Heart left ventricle (tissue), 16 donors: ENCODE measurements around the gene LRP5. TPM values are rescaled to one million over a fixed set of nuclear protein-coding genes. Genes with fewer than 3 reads are reported as not detected.

Source experiments
- ATAC-seq, 4 donors: fragments of 200-7000 bp; cut with Tn5 transposase; one replicate each; pipeline ENCODE4 v1.9.1; 2020 to 2022; ENCODE audit warnings: moderate library complexity in 4 of 4, mild to moderate bottlenecking in 3 of 4, moderate number of reproducible peaks in 1 of 4
- DNase-seq, 5 donors: peaks; one replicate each; pipeline ENCODE4 v3.0.0-alpha.2; 2020
- H3K27ac ChIP-seq, 12 donors: fragments of 200-600 bp; sonication (generic) in 4 of 12; one replicate each; pipeline versions ENCODE4 v1.5.0 to v1.8.0; 2016 to 2022; ENCODE audit warnings: mild to moderate bottlenecking in 2 of 12
- H3K27me3 ChIP-seq, 9 donors: fragments of 200-600 bp; sonication (generic) in 2 of 9; one replicate each; pipeline versions ENCODE4 v1.5.1 to v1.8.0; 2016 to 2022; ENCODE audit warnings: mild to moderate bottlenecking in 3 of 9
- H3K36me3 ChIP-seq, 9 donors: fragments of 200-600 bp; sonication (generic) in 2 of 9; one replicate each; pipeline versions ENCODE4 v1.5.0 to v1.8.0; 2018 to 2022; ENCODE audit warnings: mild to moderate bottlenecking in 2 of 9
- H3K4me1 ChIP-seq, 12 donors: fragments of 200-600 bp; sonication (generic) in 4 of 12; one replicate each; pipeline versions ENCODE4 v1.5.0 to v1.8.0; 2016 to 2022; ENCODE audit warnings: mild to moderate bottlenecking in 3 of 12
- H3K4me3 ChIP-seq, 12 donors: fragments of 200-600 bp; sonication (generic) in 4 of 12; one replicate each; pipeline versions ENCODE4 v1.5.0 to v1.8.0; 2017 to 2022; ENCODE audit warnings: mild to moderate bottlenecking in 9 of 12, moderate library complexity in 4 of 12
- H3K9me3 ChIP-seq, 12 donors: fragments of 200-600 bp; sonication (generic) in 4 of 12; one replicate each; pipeline versions ENCODE4 v1.5.0 to v1.8.0; 2016 to 2022; ENCODE audit warnings: mild to moderate bottlenecking in 1 of 12
- CTCF ChIP-seq, 12 donors: fragments of 200-600 bp; sonication (generic) in 4 of 12; IDR thresholded peaks; one replicate each; pipeline versions ENCODE4 v1.5.0 to v1.8.0; 2018 to 2022; ENCODE audit warnings: antibody characterized with exemption in 12 of 12, mild to moderate bottlenecking in 5 of 12
- POLR2A ChIP-seq, 2 donors: fragments of 450-650 bp; IDR thresholded peaks; one replicate each; pipeline ENCODE4 v1.6.1; 2017; ENCODE audit warnings: antibody characterized with exemption in 2 of 2, mild to moderate bottlenecking in 2 of 2, moderate library complexity in 2 of 2
- WGBS, 4 donors: extraction: QIAGEN DNeasy Blood & Tissue Kit in 2 of 4; methylation state at CpG; one replicate each; pipeline versions ENCODE4 v1.1.5 to v1.1.7; 2013 to 2018; 5-methylcytosine and 5-hydroxymethylcytosine counted together
- intact Hi-C, 10 donors: fragments of 100-400 bp; cut with DNase I; formaldehyde crosslinking; loops; one replicate each; pipeline versions ENCODE4 v1.11.1 to v1.14.2; 2022
- polyA plus RNA-seq, 2 donors: library from polyadenylated mRNA; stranded (reverse); fragments of 200-250 nt; gene quantifications; one replicate each; pipeline ENCODE4 v1.2.3, GENCODE V29; 2013
- total RNA-seq, 9 donors: library from RNA; depleted of rRNA in 2 of 9; stranded (reverse); fragments of >200 nt in 2 of 9; fragmentation: NEBNext Ultra II Directional in 3 of 9; extraction: Animal tissue kit (Norgen Biotek cat#: 25700) in 3 of 9; gene quantifications; one replicate each; pipeline versions ENCODE4 v1.1.0 to v1.2.4, GENCODE V29; 2016 to 2023
- donor health status: ischemic (EF 13 %, LVEDD 7.1; RV severe dilation, severe dysfunction).
- donor health status: healthy with polysubstance abuse.
- donor health status: DM: no; HTN: yes; CAD: no.
- donor health status: DM: no; HTN: no; CAD: no.
- donor health status: ischemic (EF 25% LVEDD 6.9; RV normal size, moderate dysfunction).
- donor health status: ischemic (EF 25% LVEDD 5.7; RV mildly dilated, moderate dysfunction).
- donor health status: healthy.
- donor health status: DM: yes; HTN: yes; CAD: no.
- donor health status: ischemic (EF 35%, LVEDD 5.7; RV mildly dilated, moderate dysfunction).
- donor health status: nonischemic (EF 11% LVEDD 7.7; RV severe dilation, severe dysfunction).
- donor health status: DM: yes; HTN: yes; CAD: no.
- donor health status: PGD.
- donor health status: ischemic (EF 29% LVEDD 5.4; RV normal size, mild dysfunction).
- donor health status: nonischemic (EF 23%, LVEDD 6.1; RV moderate dilation, normal function).

Gene LRP5
- total and polyA plus RNA-seq, 11 donors, result 30.2 to 62.5 (median 39.8) TPM

- DNase-seq (peak in 2 of 5 donors; percentile 59 to 68), ATAC-seq (no peak)
- Histone ChIP-seq H3K36me3 (peaks cover 0 to 22% (median 11%) of the 10 kb centered on the region in 9 donors), H3K4me3 (no peak overlapping the region), H3K9me3 (no peaks in the 10 kb centered on the region), H3K4me1 (peaks cover 21 to 78% (median 66%) of the 10 kb centered on the region in 12 donors), H3K27me3 (no peaks in the 10 kb centered on the region), H3K27ac (peak overlapping the region in 10 of 12 donors; percentile 23 to 92 (median 86))
- intact Hi-C loops, result loop anchor here in 2 of 10 donors (5.0 kb wide), 1 partner anchor 55 kb away; no protein-coding TSS in a partner anchor
- 69 to 81% (median 77%) methylated on average over 21 of the region's 21 CpGs for WGBS, 4 donors
- TF ChIP-seq POLR2A (IDR thresholded peaks at IDR 0.05) (no peak), CTCF (IDR thresholded peaks at IDR 0.05) (no peak)
Observed at GRCh38 chr11:68372114-68372513, 59.7 kb downstream of the LRP5 start.

- DNase-seq (peak in 1 of 5 donors; percentile 61), ATAC-seq (no peak)
- H3K36me3 ChIP-seq, result peaks cover 0 to 17% (median 5%) of the 10 kb centered on the region in 9 donors
- H3K27ac ChIP-seq, result peak overlapping the region in 6 of 12 donors; percentile 76 to 89 (median 86)
- peaks cover 21 to 83% (median 71%) of the 10 kb centered on the region in 12 donors for H3K4me1 ChIP-seq
- no peaks in the 10 kb centered on the region for H3K27me3 ChIP-seq
- H3K4me3 ChIP-seq, result no peak overlapping the region
- intact Hi-C loops, result loop anchor here in 2 of 10 donors (5.0 kb wide), 1 partner anchor 55 kb away; no protein-coding TSS in a partner anchor
- 74 to 86% (median 83%) methylated on average over 15 of the region's 15 CpGs for WGBS, 4 donors
- no peaks in the 10 kb centered on the region for H3K9me3 ChIP-seq
- TF ChIP-seq CTCF (IDR thresholded peaks at IDR 0.05) (no peak), POLR2A (IDR thresholded peaks at IDR 0.05) (no peak)
Observed at GRCh38 chr11:68372625-68373024, 60.2 kb downstream of the LRP5 start.

GRCh38 chr11:68373189-68373814, 60.9 kb downstream of the LRP5 start:
- peak in 3 of 4 donors; percentile 40 to 52 (median 43) for ATAC-seq
- TF ChIP-seq POLR2A (IDR thresholded peaks at IDR 0.05) (no peak), CTCF (IDR thresholded peaks at IDR 0.05) (no peak)
- Histone ChIP-seq H3K36me3 (peaks cover 0 to 10% (median 1%) of the 10 kb centered on the region in 9 donors), H3K27me3 (no peaks in the 10 kb centered on the region), H3K9me3 (no peaks in the 10 kb centered on the region), H3K4me1 (peaks cover 21 to 89% (median 75%) of the 10 kb centered on the region in 12 donors), H3K4me3 (peak overlapping the region in 2 of 12 donors; percentile 15 to 31), H3K27ac (peak overlapping the region; percentile 76 to 94 (median 86))
- WGBS, 4 donors, result 56 to 72% (median 69%) methylated on average over 13 to 22 of the region's 22 CpGs
- intact Hi-C loops, result loop anchor here in 2 of 10 donors (5.0 kb wide), 1 partner anchor 56 kb away; no protein-coding TSS in a partner anchor
- peak; percentile 58 to 77 (median 60) for DNase-seq

GRCh38 chr11:68373815-68374501, 61.6 kb downstream of the LRP5 start:
- WGBS, 4 donors, result 10 to 22% (median 13%) methylated on average over 33 of the region's 33 CpGs

More at GRCh38 chr11:68373815-68374501, 61.6 kb downstream of the LRP5 start:
- ATAC-seq (peak; percentile 15 to 61 (median 40)), DNase-seq (peak; percentile 59 to 81 (median 75))
- peak overlapping the region in 7 of 12 donors; percentile 11 to 36 (median 15) for H3K4me3 ChIP-seq
- no peak for TF ChIP-seq CTCF (IDR thresholded peaks at IDR 0.05)
- TF ChIP-seq POLR2A (IDR thresholded peaks at IDR 0.05), result no peak
- H3K9me3 ChIP-seq, result no peaks in the 10 kb centered on the region
- peaks cover 21 to 93% (median 77%) of the 10 kb centered on the region in 12 donors for H3K4me1 ChIP-seq
- no peaks in the 10 kb centered on the region for H3K27me3 ChIP-seq
- intact Hi-C loops, result loop anchor here in 3 of 10 donors (2.0 to 5.0 kb wide), 2 partner anchors 57 to 61 kb away; partner anchors contain the start of gene LRP5 (in 1 of the 3)
- peaks cover 0 to 3% (median 0%) of the 10 kb centered on the region in 9 donors for H3K36me3 ChIP-seq
- peak overlapping the region; percentile 76 to 94 (median 86) for H3K27ac ChIP-seq
